Left lobe of liver (tissue), 2 donors: Measurements from ENCODE around the gene GNLY. TPM values are rescaled to one million over a fixed set of nuclear protein-coding genes. Genes with fewer than 3 reads are reported as not detected.

ENCODE experiments used
- ATAC-seq: fragments of 200-7000 bp; cut with Tn5 transposase; one replicate; pipeline ENCODE4 v1.9.1; 2020; ENCODE audit warnings: mild to moderate bottlenecking, moderate library complexity
- DNase-seq: peaks from one replicate; pipeline ENCODE4 v3.0.0-alpha.2; 2020; ENCODE audit warnings: low spot score
- total RNA-seq: library from RNA; stranded (reverse); gene quantifications from one replicate; pipeline ENCODE4 v1.2.1, GENCODE V29; 2021
- donor health status: DM: no; HTN: no; CAD: no; lungs with moderate emphysema.
- donor health status: DM: no; HTN: yes; CAD: no.

Gene GNLY
- total RNA-seq, 1 donor from 2014 or later = 0.68 TPM

GRCh38 chr2:85723707-85724360 lies 29.7 kb downstream of the GNLY start:
- ATAC-seq = peak; percentile 43

DNA sequence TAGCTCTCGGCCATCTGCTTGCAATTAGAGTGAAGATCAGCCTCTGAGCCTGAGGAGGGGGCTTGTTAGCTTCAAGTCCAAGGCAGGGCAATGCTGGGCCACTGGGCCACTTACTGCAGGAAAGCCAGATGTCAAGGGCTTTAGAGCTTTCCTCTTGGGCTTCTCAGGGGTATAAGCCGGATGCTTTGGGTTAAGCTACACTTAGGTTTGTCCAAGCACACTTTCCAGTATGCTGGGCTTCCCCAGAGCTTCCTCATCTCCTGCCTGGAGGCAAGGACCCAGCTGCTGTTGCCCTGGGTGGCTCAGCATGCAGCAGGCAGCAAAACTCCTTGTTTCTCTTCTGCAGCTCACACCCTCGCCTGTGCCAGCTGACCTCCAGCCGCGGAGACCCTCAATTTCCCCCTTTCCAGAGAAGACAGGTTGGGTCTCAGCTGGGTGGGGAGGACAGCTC lies 30.6 kb downstream of the GNLY start:
- ATAC-seq = no peak

More at GRCh38 chr2:85723707-85724360, 29.7 kb downstream of the GNLY start:
- DNase-seq = no peak

GRCh38 chr2:85725451-85725850 lies 31.3 kb downstream of the GNLY start:
- DNase-seq = no peak
- peak; percentile 48 for ATAC-seq

More for the DNA sequence above, 30.6 kb downstream of the GNLY start:
- no peak for DNase-seq

- no peak for ATAC-seq
- no peak for DNase-seq
These were observed 33.6 kb downstream of the GNLY start for GRCh38 chr2:85727798-85728197.

DNA sequence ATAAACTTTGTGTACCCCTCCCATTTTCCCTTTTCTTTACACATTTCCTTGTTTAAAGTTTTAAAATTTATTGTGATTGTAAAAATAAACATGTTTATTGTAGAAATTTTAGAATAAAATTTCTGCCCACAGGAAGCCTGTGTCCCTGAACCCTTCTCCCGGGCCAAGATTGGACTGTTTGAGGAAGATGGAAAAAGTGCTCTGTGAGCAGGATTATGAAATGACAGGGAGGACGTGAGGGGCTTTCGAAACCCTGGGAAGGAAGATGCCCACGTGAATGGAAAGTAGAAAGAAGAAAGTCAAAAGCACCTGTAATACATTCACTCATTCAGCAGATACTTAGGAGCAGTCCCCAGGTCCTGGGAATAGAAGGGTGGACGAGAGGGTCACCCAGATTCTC lies 34.2 kb downstream of the GNLY start:
- DNase-seq (no peak), ATAC-seq (peak; percentile 21)

DNA sequence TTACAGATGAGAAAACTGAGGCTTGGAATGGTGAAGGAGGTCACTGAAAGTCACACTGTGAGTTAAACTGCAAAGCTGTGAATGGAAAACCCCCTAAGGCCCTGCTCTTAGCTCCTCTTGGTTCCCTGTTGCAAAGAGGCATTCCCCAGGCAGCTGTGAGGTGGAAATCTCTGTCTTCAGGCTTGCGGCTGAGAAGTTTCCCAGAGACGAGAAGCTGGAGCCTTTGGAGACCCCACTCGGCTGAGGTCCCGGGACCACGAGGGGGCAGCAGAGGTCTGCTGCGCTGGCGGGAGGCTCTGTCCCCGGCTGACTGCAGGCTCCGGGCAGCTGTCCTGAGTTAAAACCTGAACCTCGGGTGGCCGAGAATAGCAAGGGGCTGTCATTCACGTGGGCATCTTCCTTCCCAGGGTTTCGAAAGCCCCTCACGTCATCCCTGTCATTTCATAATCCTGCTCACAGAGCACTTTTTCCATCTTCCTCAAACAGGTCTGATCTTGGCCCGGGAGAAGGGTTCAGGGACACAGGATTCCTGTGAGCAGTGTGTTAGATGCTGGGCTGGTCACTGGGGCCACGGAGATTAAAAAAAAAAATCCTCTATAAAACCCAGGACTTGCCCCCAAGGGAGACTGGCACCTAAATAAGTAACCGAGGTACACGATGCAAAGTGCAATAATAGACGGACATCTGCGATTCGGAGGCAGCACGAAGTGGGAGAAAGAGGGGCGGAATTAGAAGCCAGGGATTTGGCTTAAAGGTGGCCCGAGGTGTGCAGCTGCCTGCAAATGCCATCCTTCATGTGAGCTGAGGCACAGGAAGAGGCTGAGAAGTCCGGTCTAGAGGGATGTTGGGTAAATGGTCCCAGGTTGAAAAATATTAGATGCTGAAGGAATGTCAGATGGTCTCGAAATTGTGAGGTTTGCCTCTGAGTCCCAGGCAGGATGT lies 35.0 kb downstream of the GNLY start:
- peak; percentile 88 for DNase-seq
- peak; percentile 93 for ATAC-seq

DNA sequence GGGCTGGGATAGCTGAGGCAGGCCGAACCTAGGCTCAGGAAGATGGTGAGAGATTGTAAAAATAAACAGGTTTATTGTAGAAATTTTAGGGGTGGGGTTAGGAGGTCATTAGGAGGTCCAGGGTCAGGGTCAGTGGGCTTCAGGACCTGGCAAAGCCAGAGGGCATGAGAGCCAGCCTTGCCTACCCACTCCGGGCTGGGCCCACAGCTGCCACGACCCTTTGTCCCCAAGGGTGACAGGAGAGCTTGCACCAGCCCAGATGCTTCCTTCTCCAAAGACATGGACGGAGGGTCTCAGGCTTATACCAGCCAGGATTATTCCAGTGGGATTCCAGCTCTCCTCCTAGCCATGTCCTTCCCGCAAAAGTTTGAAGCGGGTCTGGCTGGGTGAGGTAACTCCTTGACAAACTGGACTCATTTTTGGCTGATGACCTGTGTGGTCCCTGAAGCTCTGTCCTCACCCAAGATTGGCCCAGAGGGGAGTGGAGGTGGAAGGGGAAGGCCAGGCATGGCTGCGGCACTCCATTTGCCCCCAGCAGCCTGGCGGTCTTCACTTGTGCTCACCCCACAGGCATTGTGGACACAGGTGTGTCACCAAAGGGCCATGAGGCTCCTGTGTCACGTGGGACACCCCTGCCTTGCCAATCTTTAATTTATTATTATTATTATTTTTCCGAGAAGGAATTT lies 35.8 kb downstream of the GNLY start:
- DNase-seq (no peak), ATAC-seq (no peak)

- no peak for DNase-seq
- no peak for ATAC-seq
These were observed 36.6 kb downstream of the GNLY start for GRCh38 chr2:85730686-85731230.

DNA sequence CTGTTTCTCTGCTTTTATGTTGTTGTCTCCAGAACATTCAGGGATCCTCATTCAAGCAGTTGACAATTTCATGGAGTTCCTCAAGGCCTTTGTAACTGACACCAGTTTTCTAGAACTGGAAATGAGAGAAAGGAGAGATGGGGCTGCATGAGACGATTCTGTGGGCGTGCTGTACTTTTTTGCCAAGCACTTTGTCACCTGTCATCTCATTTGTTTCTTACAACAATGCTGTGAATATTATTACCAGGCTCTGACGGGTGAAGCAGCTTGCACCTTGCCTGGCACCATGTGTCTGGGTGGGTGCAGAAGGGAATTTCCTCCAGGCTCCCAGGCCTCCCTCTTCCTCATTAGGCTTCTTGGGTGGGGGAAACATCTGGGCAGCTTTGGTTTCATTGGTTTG lies 37.4 kb downstream of the GNLY start:
- ATAC-seq (no peak), DNase-seq (no peak)

- no peak for ATAC-seq
These were observed 38.4 kb downstream of the GNLY start for GRCh38 chr2:85732467-85733120.

GRCh38 chr2:85733121-85733960 lies 39.2 kb downstream of the GNLY start:
- ATAC-seq (no peak), DNase-seq (no peak)

More at GRCh38 chr2:85732467-85733120, 38.4 kb downstream of the GNLY start:
- no peak for DNase-seq

DNA sequence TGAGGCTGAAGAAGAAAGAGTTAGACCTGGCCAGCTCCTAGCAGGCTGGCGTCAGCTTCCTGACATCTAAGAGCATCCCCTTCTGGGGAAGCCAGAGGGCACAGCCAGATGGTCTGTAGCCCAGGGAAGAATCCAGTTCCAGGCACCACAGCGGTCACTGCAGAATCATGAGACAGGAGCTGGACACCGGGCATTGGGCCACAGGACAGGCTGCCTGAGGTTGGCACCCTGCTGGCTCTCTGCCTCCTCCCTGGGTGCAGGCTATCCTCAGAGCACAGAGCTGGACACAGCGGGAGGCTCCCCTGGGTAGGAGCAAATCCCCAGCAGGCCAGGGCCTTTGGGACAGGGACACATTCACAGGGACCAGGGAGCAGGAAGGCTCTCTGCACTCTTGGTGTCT lies 39.9 kb downstream of the GNLY start:
- DNase-seq (peak; percentile 70), ATAC-seq (peak; percentile 69)

GRCh38 chr2:85734942-85735608 lies 40.9 kb downstream of the GNLY start:
- ATAC-seq = no peak
- no peak for DNase-seq

DNA sequence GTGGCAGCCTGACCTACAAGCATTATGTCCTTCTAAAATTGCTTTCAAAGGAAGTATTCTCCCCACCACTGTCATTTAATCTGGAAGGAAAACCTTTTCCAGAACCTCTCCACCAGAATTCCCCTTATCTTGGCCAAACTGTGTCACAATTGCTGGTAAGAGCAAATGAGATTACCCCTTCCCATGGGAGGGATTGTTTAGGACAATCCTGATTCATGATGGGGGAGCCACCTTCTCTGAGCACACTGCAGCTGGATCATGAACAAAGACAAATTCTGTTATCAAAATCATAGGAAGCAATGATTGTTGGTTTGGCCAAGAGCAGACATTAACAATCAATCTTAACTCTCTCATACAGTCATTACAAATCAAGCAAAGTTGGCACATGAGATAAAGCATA lies 41.5 kb downstream of the GNLY start:
- DNase-seq (no peak), ATAC-seq (no peak)

DNA sequence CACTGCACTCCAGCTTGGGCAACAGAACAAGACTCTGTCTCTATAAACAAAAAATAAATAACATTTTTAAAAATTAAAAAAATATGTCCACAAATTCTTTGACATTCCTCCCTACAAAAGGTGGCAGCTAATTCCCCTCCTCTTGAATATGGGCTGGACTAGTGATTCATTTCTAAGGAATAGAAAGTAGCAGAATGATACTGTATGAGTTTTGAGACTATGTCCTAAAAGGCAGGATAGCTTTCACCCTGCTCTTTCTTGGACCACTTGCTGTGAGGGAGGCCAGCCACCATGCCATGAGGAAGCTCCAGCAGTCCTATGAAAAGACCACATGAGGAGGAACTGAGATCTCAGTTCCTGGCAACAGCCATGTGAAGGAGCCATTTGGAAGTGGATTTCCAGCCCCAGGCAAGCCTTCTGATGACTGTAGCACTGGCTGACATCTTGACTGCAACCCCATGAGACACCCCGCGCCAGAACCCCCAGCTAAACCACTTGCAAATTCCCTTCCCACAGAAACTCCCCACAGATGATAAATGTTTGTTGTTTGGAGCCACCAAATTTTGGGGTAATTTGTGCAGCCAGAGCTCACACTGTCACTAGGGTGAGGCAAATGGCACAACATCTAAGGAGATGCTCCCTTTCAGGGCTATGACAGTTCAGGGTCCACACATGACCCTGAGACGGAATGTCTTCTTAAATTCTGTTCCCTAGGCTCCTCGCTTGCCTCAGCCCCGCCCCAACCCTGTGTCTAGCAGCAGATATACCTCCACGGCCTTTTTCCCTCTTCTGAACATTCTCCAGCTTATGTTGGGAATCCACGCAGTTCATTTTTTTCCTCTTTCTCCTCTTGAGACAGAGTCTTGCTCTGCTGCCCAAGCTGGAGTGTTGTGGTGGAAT lies 42.5 kb downstream of the GNLY start:
- DNase-seq = no peak
- ATAC-seq = no peak

DNA sequence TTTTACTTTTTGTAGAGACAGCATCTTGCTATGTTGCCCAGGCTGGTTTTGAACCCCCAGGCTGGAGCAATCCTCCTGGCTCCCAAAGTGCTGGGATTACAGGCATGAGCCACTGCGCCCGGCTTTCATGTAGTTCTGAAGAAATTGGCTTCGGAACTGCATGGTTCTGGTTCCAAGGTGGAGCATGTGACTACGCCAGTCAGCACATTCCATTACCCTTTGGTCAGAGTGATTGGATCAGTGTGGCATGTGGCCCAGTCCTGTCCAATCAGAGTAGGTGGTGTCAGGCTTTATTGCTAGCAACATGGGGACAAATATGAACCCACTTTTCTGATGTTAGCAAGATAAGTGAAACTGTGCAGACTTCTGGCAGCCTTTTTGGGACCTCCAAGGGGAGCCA lies 43.3 kb downstream of the GNLY start:
- DNase-seq (peak; percentile 82), ATAC-seq (peak; percentile 57)

GRCh38 chr2:85737961-85738360 lies 43.8 kb downstream of the GNLY start:
- DNase-seq (no peak), ATAC-seq (no peak)

- no peak for DNase-seq
- ATAC-seq = no peak
These were observed 46.0 kb downstream of the GNLY start for GRCh38 chr2:85740193-85740592.
